Breast epithelium (tissue), 4 donors: ENCODE measurements around the gene SLC1A7. TPM values are rescaled to one million over a fixed set of nuclear protein-coding genes. Genes with fewer than 3 reads are reported as not detected.

ENCODE experiments used
- DNase-seq, 2 donors: peaks; one replicate each; pipeline ENCODE4 v3.0.0-alpha.2; 2019; ENCODE audit warnings: low spot score in 2 of 2
- H3K27ac ChIP-seq, 2 donors: fragments of 200-600 bp; sonication (generic) in 1 of 2; one replicate each; pipeline ENCODE4 v1.5.1; 2016 to 2019; ENCODE audit warnings: mild to moderate bottlenecking in 1 of 2
- H3K27me3 ChIP-seq, 2 donors: fragments of 200-600 bp; sonication (generic) in 1 of 2; one replicate each; pipeline versions ENCODE4 v1.5.1 to v1.6.0; 2017 to 2019; ENCODE audit warnings: control low read depth in 1 of 2, mild to moderate bottlenecking in 1 of 2
- H3K36me3 ChIP-seq: fragments of 200-600 bp; one replicate; pipeline ENCODE4 v1.5.1; 2019
- H3K4me1 ChIP-seq, 2 donors: fragments of 200-600 bp; sonication (generic); one replicate each; pipeline ENCODE4 v1.5.1; 2016 to 2019; ENCODE audit warnings: control low read depth in 1 of 2
- H3K4me3 ChIP-seq, 3 donors: fragments of 200-600 bp; sonication (generic); 1 replicate in 2 of 3; 2 replicates in 1 of 3; pipeline ENCODE4 v1.5.1; 2016 to 2019; ENCODE audit warnings: mild to moderate bottlenecking in 3 of 3, moderate library complexity in 2 of 3
- H3K9me3 ChIP-seq, 2 donors: fragments of 200-600 bp; sonication (generic) in 1 of 2; one replicate each; pipeline ENCODE4 v1.5.1; 2016 to 2019; ENCODE audit warnings: control low read depth in 1 of 2
- CTCF ChIP-seq, 3 donors: fragments of 450-650 bp; IDR thresholded peaks; one replicate each; pipeline ENCODE4 v1.5.1; 2016 to 2017; ENCODE audit warnings: antibody characterized with exemption in 3 of 3, mild to moderate bottlenecking in 3 of 3, moderate library complexity in 3 of 3
- POLR2A ChIP-seq: fragments of 450-650 bp; IDR thresholded peaks from one replicate; pipeline ENCODE4 v1.6.1; 2016; ENCODE audit warnings: antibody characterized with exemption, mild to moderate bottlenecking, moderate library complexity
- POLR2AphosphoS5 ChIP-seq, 3 donors: sonication (generic); formaldehyde crosslinking; IDR thresholded peaks; one replicate each; pipeline ENCODE4 v1.6.1; 2017; ENCODE audit warnings: antibody characterized with exemption in 3 of 3
- intact Hi-C: fragments of 100-400 bp; cut with DNase I; formaldehyde crosslinking; loops from one replicate; pipeline ENCODE4 v1.15.1; 2023; ENCODE audit warnings: low total_unique reads
- total RNA-seq, 3 donors: library from RNA; depleted of rRNA; stranded (reverse); fragments of >200 nt; gene quantifications; one replicate each; pipeline ENCODE4 v1.1.0, GENCODE V29; 2016

SLC1A7 gene
- total RNA-seq, 3 donors from 2014 or later: 0.16 TPM; not detected in 2

GRCh38 chr1:53076721-53077598 is 65.5 kb downstream of the SLC1A7 start:
- Histone ChIP-seq H3K9me3 (no peaks in the 10 kb centered on the region), H3K4me3 (no peak overlapping the region), H3K36me3 (no peaks in the 10 kb centered on the region), H3K27me3 (no peaks in the 10 kb centered on the region), H3K4me1 (no peaks in the 10 kb centered on the region), H3K27ac (no peak overlapping the region)
- intact Hi-C loops: loop anchor here (10.0 kb wide), 1 partner anchor 358 kb away; no protein-coding TSS in a partner anchor
- TF ChIP-seq CTCF (IDR thresholded peaks at IDR 0.05): no peak
- no peak for TF ChIP-seq POLR2AphosphoS5 (IDR thresholded peaks at IDR 0.05)
- no peak for TF ChIP-seq POLR2A
- DNase-seq: peak in 1 of 2 donors; percentile 33

DNA sequence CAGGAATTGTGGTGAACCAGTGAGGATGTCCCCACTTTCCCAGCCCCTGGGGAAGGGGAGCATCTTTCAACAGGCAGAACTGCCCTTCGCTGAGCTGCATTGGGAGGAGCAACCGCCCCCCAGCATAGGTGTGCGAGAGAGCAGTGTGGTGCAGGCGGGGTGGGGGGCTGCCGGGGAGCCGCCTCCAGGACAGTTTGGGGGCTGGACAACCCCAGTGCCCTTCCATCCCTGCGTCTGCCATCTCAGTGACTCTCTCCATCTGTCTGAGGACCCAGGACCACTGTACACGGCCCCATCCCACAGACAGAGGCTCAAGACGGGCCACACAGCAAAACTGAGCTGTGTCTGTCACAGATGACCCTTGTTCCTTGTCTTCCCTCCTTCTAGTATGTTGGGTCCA is 66.3 kb downstream of the SLC1A7 start:
- DNase-seq: peak in 1 of 2 donors; percentile 27
- Histone ChIP-seq H3K27ac (no peak overlapping the region), H3K36me3 (no peaks in the 10 kb centered on the region), H3K9me3 (no peaks in the 10 kb centered on the region), H3K27me3 (no peaks in the 10 kb centered on the region), H3K4me3 (no peak overlapping the region), H3K4me1 (no peaks in the 10 kb centered on the region)
- intact Hi-C loops: loop anchor here (10.0 kb wide), 1 partner anchor 359 kb away; no protein-coding TSS in a partner anchor
- TF ChIP-seq POLR2AphosphoS5 (IDR thresholded peaks at IDR 0.05): no peak
- TF ChIP-seq CTCF (IDR thresholded peaks at IDR 0.05): no peak
- TF ChIP-seq POLR2A: no peak

GRCh38 chr1:53075761-53076163 is 66.7 kb downstream of the SLC1A7 start:
- Histone ChIP-seq H3K4me3 (no peak overlapping the region), H3K9me3 (no peaks in the 10 kb centered on the region), H3K27ac (no peak overlapping the region), H3K27me3 (no peaks in the 10 kb centered on the region), H3K36me3 (no peaks in the 10 kb centered on the region), H3K4me1 (no peaks in the 10 kb centered on the region)
- DNase-seq: peak in 1 of 2 donors; percentile 41
- intact Hi-C loops: loop anchor here (10.0 kb wide), 1 partner anchor 359 kb away; no protein-coding TSS in a partner anchor
- TF ChIP-seq POLR2A: no peak
- TF ChIP-seq CTCF (IDR thresholded peaks at IDR 0.05): no peak
- TF ChIP-seq POLR2AphosphoS5 (IDR thresholded peaks at IDR 0.05): no peak

- Histone ChIP-seq H3K27ac (peak overlapping the region in 1 of 2 donors; percentile 71), H3K4me1 (no peaks in the 10 kb centered on the region), H3K4me3 (no peak overlapping the region), H3K9me3 (no peaks in the 10 kb centered on the region), H3K27me3 (no peaks in the 10 kb centered on the region), H3K36me3 (no peaks in the 10 kb centered on the region)
- peak in 1 of 2 donors; percentile 22 for DNase-seq
- intact Hi-C loops: loop anchor here (10.0 kb wide), 1 partner anchor 360 kb away; no protein-coding TSS in a partner anchor
- TF ChIP-seq POLR2A (no peak), POLR2AphosphoS5 (IDR thresholded peaks at IDR 0.05) (no peak), CTCF (IDR thresholded peaks at IDR 0.05) (no peak)
These were observed 67.2 kb downstream of the SLC1A7 start for GRCh38 chr1:53075206-53075605.
